GM12878 (cell line): ENCODE data around the gene SPR. TPM values are rescaled to one million over a fixed set of nuclear protein-coding genes. Genes with fewer than 3 reads are reported as not detected.

Source experiments
- ATAC-seq: fragments of 200-7000 bp; cut with Tn5 transposase; 3 replicates; pipeline ENCODE4 v1.9.1; 2020; ENCODE audit warnings: mild to moderate bottlenecking, moderate library complexity
- BruUV-seq: library from RNA; stranded (reverse); fragments of 400-500 nt; replicated peaks from 2 replicates; lab custom pipeline; 2021; lab: Mats Ljungman, UMichigan
- CTCF ChIA-PET: fragments of 300-600 bp; sonication (Branson Sonifier 250); formaldehyde crosslinking; extraction: SDS; loops from one replicate; lab custom pipeline; 2021; ENCODE audit warnings: inconsistent platforms; lab: Yijun Ruan, JAX
- POLR2A ChIA-PET: fragments of 350-600 bp; formaldehyde crosslinking; extraction: SDS; loops from one replicate; lab custom pipeline; 2021; ENCODE audit warnings: inconsistent platforms; lab: Charles Lee
- RAD21 ChIA-PET: fragments of 300-600 bp; sonication (Branson Sonifier 250); formaldehyde crosslinking; loops from one replicate; lab custom pipeline; 2023; ENCODE audit warnings: antibody characterized with exemption; ENCODE audit not compliant: unreplicated experiment; lab: Charles Lee
- SMC1A ChIA-PET: fragments of 300-600 bp; sonication (Branson Sonifier 250); formaldehyde crosslinking; loops from one replicate; lab custom pipeline; 2023; ENCODE audit not compliant: unreplicated experiment, uncharacterized antibody; lab: Charles Lee
- DNase-seq: peaks from one replicate; pipeline ENCODE4 v3.0.0-alpha.2; 2011; ENCODE audit warnings: low read depth, low spot score
- FAIRE-seq: peaks from 3 replicates; lab custom pipeline; 2011; peaks lifted over from hg19 to GRCh38; lab: Jason Lieb, UNC
- H2AFZ ChIP-seq: 2 replicates; pipeline ENCODE4 v1.6.0; 2011; ENCODE audit warnings: low read depth, low read length, control low read depth; ENCODE audit not compliant: control insufficient read depth
- H3K27ac ChIP-seq: 2 replicates; pipeline ENCODE4 v1.5.1; 2011; ENCODE audit warnings: control low read depth; ENCODE audit not compliant: control insufficient read depth, insufficient read depth
- H3K27me3 ChIP-seq, 2 experiments: replicated peaks in 1 of 2; 2 replicates each; pipeline versions ENCODE4 v1.6.0 to v1.6.1; 2011; ENCODE audit warnings: low read length in 1 of 2; ENCODE audit not compliant: control insufficient read depth in 2 of 2, insufficient read depth in 2 of 2
- H3K36me3 ChIP-seq, 2 experiments: 2 replicates each; pipeline ENCODE4 v1.5.1; 2011; ENCODE audit warnings: low read length in 1 of 2; ENCODE audit not compliant: control insufficient read depth in 2 of 2, insufficient read depth in 2 of 2
- H3K4me1 ChIP-seq: 2 replicates; pipeline ENCODE4 v1.6.1; 2011; ENCODE audit warnings: mild to moderate bottlenecking, low read length, moderate library complexity, mixed read lengths; ENCODE audit not compliant: control insufficient read depth, insufficient read depth
- H3K4me2 ChIP-seq: 2 replicates; pipeline ENCODE4 v1.6.0; 2011; ENCODE audit warnings: control low read depth; ENCODE audit not compliant: control insufficient read depth, insufficient read depth
- H3K4me3 ChIP-seq: fragments of 200-600 bp; sonication (generic); 2 replicates; pipeline ENCODE4 v1.5.1; 2016
- H3K79me2 ChIP-seq: 2 replicates; pipeline ENCODE4 v1.6.0; 2011; ENCODE audit warnings: low read length; ENCODE audit not compliant: control insufficient read depth, insufficient read depth
- H3K9ac ChIP-seq: 2 replicates; pipeline ENCODE4 v1.8.0; 2011; ENCODE audit warnings: low read length, control low read depth, mixed read lengths; ENCODE audit not compliant: control insufficient read depth, insufficient read depth
- H3K9me3 ChIP-seq: replicated peaks from 3 replicates; pipeline ENCODE4 v1.5.1; 2011; ENCODE audit warnings: mild to moderate bottlenecking, low read length; ENCODE audit not compliant: control insufficient read depth, insufficient read depth
- H4K20me1 ChIP-seq: 2 replicates; pipeline ENCODE4 v1.6.0; 2011; ENCODE audit not compliant: control insufficient read depth, insufficient read depth
- CBFB ChIP-seq: IDR thresholded peaks from 2 replicates; pipeline ENCODE4 v1.6.1; 2016; ENCODE audit warnings: antibody characterized with exemption, low read depth
- CREB1 ChIP-seq: IDR thresholded peaks from 2 replicates; pipeline ENCODE4 v1.6.1; 2012; ENCODE audit warnings: low read depth, mild to moderate bottlenecking, inconsistent platforms
- CREM ChIP-seq: IDR thresholded peaks from 2 replicates; pipeline ENCODE4 v1.6.1; 2014; ENCODE audit warnings: antibody characterized with exemption, low read depth
- EED ChIP-seq: sonication (generic); IDR thresholded peaks from 2 replicates; pipeline ENCODE4 v1.6.1; 2016; ENCODE audit warnings: antibody characterized with exemption, low read depth
- MTA2 ChIP-seq: fragments of 450-650 bp; IDR thresholded peaks from 2 replicates; pipeline ENCODE4 v1.6.1; 2016; ENCODE audit warnings: low read depth, mild to moderate bottlenecking, moderate library complexity
- NFYA ChIP-seq: IDR thresholded peaks from 2 replicates; pipeline ENCODE4 v1.6.1; 2011; ENCODE audit warnings: low read depth, mild to moderate bottlenecking, low read length, improper control_type of control experiment, borderline replicate concordance
- NR2C2 ChIP-seq: IDR thresholded peaks from 2 replicates; pipeline ENCODE4 v1.6.1; 2011; ENCODE audit warnings: borderline replicate concordance, low read depth; ENCODE audit not compliant: control insufficient read depth, insufficient read length
- NR2F1 ChIP-seq: fragments of 450-650 bp; conservative IDR thresholded peaks from 2 replicates; pipeline ENCODE4 v1.6.1; 2017; ENCODE audit warnings: mild to moderate bottlenecking
- RCOR1 ChIP-seq: conservative IDR thresholded peaks from 2 replicates; pipeline ENCODE4 v1.6.1; 2012; ENCODE audit warnings: low read depth, low read length, improper control_type of control experiment
- SIX5 ChIP-seq: IDR thresholded peaks from 2 replicates; pipeline ENCODE4 v1.6.1; 2011; ENCODE audit warnings: mild to moderate bottlenecking, low read depth, low read length, moderate library complexity; ENCODE audit not compliant: severe bottlenecking
- SREBF1 ChIP-seq: IDR thresholded peaks from 2 replicates; pipeline ENCODE4 v1.6.1; 2012; ENCODE audit warnings: mild to moderate bottlenecking, low read length
- ZNF24 ChIP-seq: fragments of 450-650 bp; IDR thresholded peaks from 2 replicates; pipeline ENCODE4 v1.6.1; 2017; ENCODE audit warnings: antibody characterized with exemption, mild to moderate bottlenecking
- WGBS: methylation state at CpG from one replicate; pipeline ENCODE4 v1.1.6; 2016; ENCODE audit warnings: low lambda C conversion rate; ENCODE audit not compliant: insufficient replicate concordance, insufficient coverage; ENCODE audit errors: missing lambda C conversion rate; 5-methylcytosine and 5-hydroxymethylcytosine counted together
- in situ Hi-C: fragments of 300-500 bp; cut with MboI; formaldehyde crosslinking; loops from 9 replicates; pipeline ENCODE4 v1.14.3; 2018; ENCODE audit warnings: mixed read lengths
- intact Hi-C: fragments of 100-400 bp; cut with micrococcal nuclease; formaldehyde crosslinking; loops from one replicate; pipeline ENCODE4 v1.14.2; 2022; ENCODE audit not compliant: unreplicated experiment
- polyA plus RNA-seq, 11 experiments: library from polyadenylated mRNA; depleted of rRNA in 4 of 11; unstranded in 6 of 11; stranded (reverse) in 5 of 11; fragments of >200 nt; fragmentation: Nextera tagmentation in 4 of 11; fragmentation: Illumina TruSeq in 1 of 11; extraction: Ambion mirVana in 4 of 11; extraction: Trizol in 1 of 11; gene quantifications; 1 replicate in 1 of 11; 2 replicates in 10 of 11; pipeline versions ENCODE4 v1.2.1 to v1.2.3, GENCODE V29; 2011 to 2016; ENCODE audit warnings: inconsistent platforms in 2 of 11, missing spikeins in 2 of 11, low read depth in 1 of 11
- total RNA-seq, 4 experiments: library from RNA; depleted of rRNA in 3 of 4; stranded (reverse); fragments of >200 nt in 3 of 4; fragmentation: Illumina TruSeq in 1 of 4; extraction: Trizol in 1 of 4; gene quantifications; 2 replicates each; pipeline versions ENCODE4 v1.2.1 to v1.2.3, GENCODE V29; 2013 to 2021
- TF ChIP-seq, protein P1 (sequence below): fragments of 450-650 bp; IDR thresholded peaks from 2 replicates; pipeline ENCODE4 v1.6.1; 2014; ENCODE audit warnings: mild to moderate bottlenecking
- TF ChIP-seq, protein P2 (sequence below): fragments of 450-650 bp; IDR thresholded peaks from 2 replicates; pipeline ENCODE4 v1.6.1; 2017; ENCODE audit warnings: antibody characterized with exemption, mild to moderate bottlenecking, moderate library complexity
- TF ChIP-seq, protein P3 (sequence below): fragments of 450-650 bp; IDR thresholded peaks from 2 replicates; pipeline ENCODE4 v1.6.1; 2017; ENCODE audit warnings: mild to moderate bottlenecking
- TF ChIP-seq, protein P4 (sequence below): fragments of 450-650 bp; IDR thresholded peaks from 2 replicates; pipeline ENCODE4 v1.6.1; 2017; ENCODE audit warnings: low read depth, mild to moderate bottlenecking, moderate library complexity

SPR gene
- total and polyA plus RNA-seq, 10 of the 15 experiments (the other 5 are each of a cell fraction or from before 2014, with no cell fraction given) = 0.68 to 7.8 (median 2.5) TPM

DNA sequence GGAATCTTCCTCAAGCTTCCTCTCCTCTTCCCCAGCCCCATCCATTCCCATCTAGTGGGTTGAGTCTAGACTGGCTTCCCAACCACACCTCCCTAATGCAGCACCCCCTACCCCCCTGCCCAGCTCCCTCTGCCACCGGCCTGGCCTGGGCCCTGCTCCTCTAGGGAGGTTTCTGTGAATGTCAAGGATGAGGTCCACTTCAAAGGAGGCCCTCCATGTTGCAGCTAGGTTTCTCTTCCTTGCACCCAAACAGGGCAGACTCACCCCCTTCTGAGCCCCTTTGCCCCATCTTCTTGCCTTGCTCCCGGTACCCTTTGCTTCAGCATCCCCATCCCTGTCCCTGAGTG, 48.4 kb downstream of the SPR start:
- Histone ChIP-seq H3K36me3 (no peaks in the 10 kb centered on the region), H3K9ac (no peak overlapping the region), H3K79me2 (no peaks in the 10 kb centered on the region), H3K4me1 (no peaks in the 10 kb centered on the region; the same call in 1 of the 2 replicates), H3K4me2 (no peak overlapping the region), H3K9me3 (no peaks in the 10 kb centered on the region), H3K27ac (no peak overlapping the region), H3K4me3 (no peak overlapping the region), H2AFZ (no peak overlapping the region), H4K20me1 (no peaks in the 10 kb centered on the region; the same call in 1 of the 2 replicates), H3K27me3 (no peaks in the 10 kb centered on the region)
- RAD21 ChIA-PET = interaction anchor here (1.0 to 3.3 kb wide), 3 partner anchors 38 to 49 kb away, joined by 4 to 51 read pairs (median 5); partner anchors contain the start of gene SPR
- FAIRE-seq (no peak), DNase-seq (no peak), ATAC-seq (no peak)
- in situ Hi-C loops = no loop called here
- WGBS = 81% methylated on average over 2 of the region's 2 CpGs
- CTCF ChIA-PET = interaction anchor here (0.7 to 8.0 kb wide), 13 partner anchors 9 to 516 kb away, joined by 3 to 117 read pairs (median 3); partner anchors contain the start of genes EMX1 and SPR
- SMC1A ChIA-PET = interaction anchor here (0.8 to 4.8 kb wide), 4 partner anchors 10 to 93 kb away, joined by 3 to 39 read pairs (median 9); partner anchors contain the start of gene EMX1
- POLR2A ChIA-PET = no interaction called here
- TF ChIP-seq MTA2 = no peak
- TF ChIP-seq SIX5 = no peak
- TF ChIP-seq, protein P1, sequence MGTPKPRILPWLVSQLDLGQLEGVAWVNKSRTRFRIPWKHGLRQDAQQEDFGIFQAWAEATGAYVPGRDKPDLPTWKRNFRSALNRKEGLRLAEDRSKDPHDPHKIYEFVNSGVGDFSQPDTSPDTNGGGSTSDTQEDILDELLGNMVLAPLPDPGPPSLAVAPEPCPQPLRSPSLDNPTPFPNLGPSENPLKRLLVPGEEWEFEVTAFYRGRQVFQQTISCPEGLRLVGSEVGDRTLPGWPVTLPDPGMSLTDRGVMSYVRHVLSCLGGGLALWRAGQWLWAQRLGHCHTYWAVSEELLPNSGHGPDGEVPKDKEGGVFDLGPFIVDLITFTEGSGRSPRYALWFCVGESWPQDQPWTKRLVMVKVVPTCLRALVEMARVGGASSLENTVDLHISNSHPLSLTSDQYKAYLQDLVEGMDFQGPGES = no peak
- no peak for TF ChIP-seq CREB1
- TF ChIP-seq CBFB = no peak
- TF ChIP-seq EED = no peak
- TF ChIP-seq, protein P2, sequence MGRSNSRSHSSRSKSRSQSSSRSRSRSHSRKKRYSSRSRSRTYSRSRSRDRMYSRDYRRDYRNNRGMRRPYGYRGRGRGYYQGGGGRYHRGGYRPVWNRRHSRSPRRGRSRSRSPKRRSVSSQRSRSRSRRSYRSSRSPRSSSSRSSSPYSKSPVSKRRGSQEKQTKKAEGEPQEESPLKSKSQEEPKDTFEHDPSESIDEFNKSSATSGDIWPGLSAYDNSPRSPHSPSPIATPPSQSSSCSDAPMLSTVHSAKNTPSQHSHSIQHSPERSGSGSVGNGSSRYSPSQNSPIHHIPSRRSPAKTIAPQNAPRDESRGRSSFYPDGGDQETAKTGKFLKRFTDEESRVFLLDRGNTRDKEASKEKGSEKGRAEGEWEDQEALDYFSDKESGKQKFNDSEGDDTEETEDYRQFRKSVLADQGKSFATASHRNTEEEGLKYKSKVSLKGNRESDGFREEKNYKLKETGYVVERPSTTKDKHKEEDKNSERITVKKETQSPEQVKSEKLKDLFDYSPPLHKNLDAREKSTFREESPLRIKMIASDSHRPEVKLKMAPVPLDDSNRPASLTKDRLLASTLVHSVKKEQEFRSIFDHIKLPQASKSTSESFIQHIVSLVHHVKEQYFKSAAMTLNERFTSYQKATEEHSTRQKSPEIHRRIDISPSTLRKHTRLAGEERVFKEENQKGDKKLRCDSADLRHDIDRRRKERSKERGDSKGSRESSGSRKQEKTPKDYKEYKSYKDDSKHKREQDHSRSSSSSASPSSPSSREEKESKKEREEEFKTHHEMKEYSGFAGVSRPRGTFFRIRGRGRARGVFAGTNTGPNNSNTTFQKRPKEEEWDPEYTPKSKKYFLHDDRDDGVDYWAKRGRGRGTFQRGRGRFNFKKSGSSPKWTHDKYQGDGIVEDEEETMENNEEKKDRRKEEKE = no peak
- TF ChIP-seq, protein P3, sequence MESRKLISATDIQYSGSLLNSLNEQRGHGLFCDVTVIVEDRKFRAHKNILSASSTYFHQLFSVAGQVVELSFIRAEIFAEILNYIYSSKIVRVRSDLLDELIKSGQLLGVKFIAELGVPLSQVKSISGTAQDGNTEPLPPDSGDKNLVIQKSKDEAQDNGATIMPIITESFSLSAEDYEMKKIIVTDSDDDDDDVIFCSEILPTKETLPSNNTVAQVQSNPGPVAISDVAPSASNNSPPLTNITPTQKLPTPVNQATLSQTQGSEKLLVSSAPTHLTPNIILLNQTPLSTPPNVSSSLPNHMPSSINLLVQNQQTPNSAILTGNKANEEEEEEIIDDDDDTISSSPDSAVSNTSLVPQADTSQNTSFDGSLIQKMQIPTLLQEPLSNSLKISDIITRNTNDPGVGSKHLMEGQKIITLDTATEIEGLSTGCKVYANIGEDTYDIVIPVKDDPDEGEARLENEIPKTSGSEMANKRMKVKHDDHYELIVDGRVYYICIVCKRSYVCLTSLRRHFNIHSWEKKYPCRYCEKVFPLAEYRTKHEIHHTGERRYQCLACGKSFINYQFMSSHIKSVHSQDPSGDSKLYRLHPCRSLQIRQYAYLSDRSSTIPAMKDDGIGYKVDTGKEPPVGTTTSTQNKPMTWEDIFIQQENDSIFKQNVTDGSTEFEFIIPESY = no peak
- TF ChIP-seq SREBF1 = no peak
- TF ChIP-seq NR2F1 = no peak
- TF ChIP-seq, protein P4, sequence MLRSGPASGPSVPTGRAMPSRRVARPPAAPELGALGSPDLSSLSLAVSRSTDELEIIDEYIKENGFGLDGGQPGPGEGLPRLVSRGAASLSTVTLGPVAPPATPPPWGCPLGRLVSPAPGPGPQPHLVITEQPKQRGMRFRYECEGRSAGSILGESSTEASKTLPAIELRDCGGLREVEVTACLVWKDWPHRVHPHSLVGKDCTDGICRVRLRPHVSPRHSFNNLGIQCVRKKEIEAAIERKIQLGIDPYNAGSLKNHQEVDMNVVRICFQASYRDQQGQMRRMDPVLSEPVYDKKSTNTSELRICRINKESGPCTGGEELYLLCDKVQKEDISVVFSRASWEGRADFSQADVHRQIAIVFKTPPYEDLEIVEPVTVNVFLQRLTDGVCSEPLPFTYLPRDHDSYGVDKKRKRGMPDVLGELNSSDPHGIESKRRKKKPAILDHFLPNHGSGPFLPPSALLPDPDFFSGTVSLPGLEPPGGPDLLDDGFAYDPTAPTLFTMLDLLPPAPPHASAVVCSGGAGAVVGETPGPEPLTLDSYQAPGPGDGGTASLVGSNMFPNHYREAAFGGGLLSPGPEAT = no peak
- TF ChIP-seq CREM = no peak
- TF ChIP-seq NR2C2 = no peak
- no peak for TF ChIP-seq NFYA
- TF ChIP-seq ZNF24 = no peak
- no peak for TF ChIP-seq RCOR1
- no TSS peak for BruUV-seq
- intact Hi-C loops = loop anchor here (1.0 kb wide), 1 partner anchor 42 kb away; no protein-coding TSS in a partner anchor
